Inflammatory macrophage treated with lipopolysaccharide for 4 hours (primary cell): ENCODE results near the gene SENP8.

Source experiments
- DNase-seq: peaks from one replicate; pipeline ENCODE4 v3.0.0-alpha.2; 2020

Gene SENP8

GRCh38 chr15:72178976-72179585 lies 60.9 kb downstream of the SENP8 start:
- DNase-seq = no peak

- DNase-seq = no peak
Observed at GRCh38 chr15:72179950-72180581, 61.9 kb downstream of the SENP8 start.

- DNase-seq = no peak
Observed at GRCh38 chr15:72180761-72181324, 62.6 kb downstream of the SENP8 start.

- no peak for DNase-seq
Observed at GRCh38 chr15:72182244-72182643, 64.0 kb downstream of the SENP8 start.

GRCh38 chr15:72182673-72183072 lies 64.5 kb downstream of the SENP8 start:
- no peak for DNase-seq

- DNase-seq = no peak
Observed at GRCh38 chr15:72183781-72184164, 65.6 kb downstream of the SENP8 start.

GRCh38 chr15:72184165-72184811 lies 66.1 kb downstream of the SENP8 start:
- DNase-seq = no peak

GRCh38 chr15:72189250-72189902 lies 71.2 kb downstream of the SENP8 start:
- DNase-seq = no peak

GRCh38 chr15:72192416-72192815 lies 74.2 kb downstream of the SENP8 start:
- DNase-seq = no peak
